ENCODE results near the gene MAGI2. TPM values are rescaled to one million over a fixed set of nuclear protein-coding genes. Genes with fewer than 3 reads are reported as not detected.
A peak's percentile ranks its signal among the peaks of the same experiment; 100 is the strongest.

Gene MAGI2
- total RNA-seq, 4 donors from 2014 or later, result 0.90 to 2.4 (median 0.99) TPM

GRCh38 chr7:78616539-78616938, 836.9 kb downstream of the MAGI2 start:
- Histone ChIP-seq H3K4me1 (no peaks in the 10 kb centered on the region), H3K27ac (no peak overlapping the region), H3K9me3 (no peaks in the 10 kb centered on the region), H3K4me3 (no peak overlapping the region), H3K27me3 (no peaks in the 10 kb centered on the region), H3K36me3 (no peaks in the 10 kb centered on the region)
- intact Hi-C loops (cut with DNase I; ENCODE audit: low total_unique reads), result no loop called here
- ATAC-seq (no peak), DNase-seq (no peak)
- in situ Hi-C loops (cut with MboI; ENCODE audit: low sequenced_read_pairs in 4 of 4), result no loop called here
- no peak for TF ChIP-seq POLR2A (IDR thresholded peaks at IDR 0.05)
- TF ChIP-seq, protein P1, sequence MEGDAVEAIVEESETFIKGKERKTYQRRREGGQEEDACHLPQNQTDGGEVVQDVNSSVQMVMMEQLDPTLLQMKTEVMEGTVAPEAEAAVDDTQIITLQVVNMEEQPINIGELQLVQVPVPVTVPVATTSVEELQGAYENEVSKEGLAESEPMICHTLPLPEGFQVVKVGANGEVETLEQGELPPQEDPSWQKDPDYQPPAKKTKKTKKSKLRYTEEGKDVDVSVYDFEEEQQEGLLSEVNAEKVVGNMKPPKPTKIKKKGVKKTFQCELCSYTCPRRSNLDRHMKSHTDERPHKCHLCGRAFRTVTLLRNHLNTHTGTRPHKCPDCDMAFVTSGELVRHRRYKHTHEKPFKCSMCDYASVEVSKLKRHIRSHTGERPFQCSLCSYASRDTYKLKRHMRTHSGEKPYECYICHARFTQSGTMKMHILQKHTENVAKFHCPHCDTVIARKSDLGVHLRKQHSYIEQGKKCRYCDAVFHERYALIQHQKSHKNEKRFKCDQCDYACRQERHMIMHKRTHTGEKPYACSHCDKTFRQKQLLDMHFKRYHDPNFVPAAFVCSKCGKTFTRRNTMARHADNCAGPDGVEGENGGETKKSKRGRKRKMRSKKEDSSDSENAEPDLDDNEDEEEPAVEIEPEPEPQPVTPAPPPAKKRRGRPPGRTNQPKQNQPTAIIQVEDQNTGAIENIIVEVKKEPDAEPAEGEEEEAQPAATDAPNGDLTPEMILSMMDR (IDR thresholded peaks at IDR 0.05 in 4 of 5, conservative IDR thresholded peaks at IDR 0.05 in 1 of 5), result no peak

DNA sequence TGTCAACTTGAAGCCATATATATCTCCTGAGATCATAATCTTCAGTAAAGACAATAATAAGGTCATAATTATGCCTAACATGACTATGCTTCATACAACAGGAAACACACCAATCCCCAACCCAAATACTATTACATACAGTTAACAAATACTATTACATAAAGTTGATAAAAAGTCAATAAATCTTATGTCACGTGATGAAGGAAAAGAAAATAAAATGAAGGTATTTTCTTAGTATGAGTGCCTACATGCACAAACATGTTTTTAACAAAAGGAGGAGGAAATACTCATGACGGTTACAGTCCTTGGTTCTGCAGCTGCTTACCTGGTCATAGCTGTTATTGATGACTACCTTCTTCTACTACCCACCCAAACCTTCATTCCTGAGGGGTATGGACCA, 844.2 kb downstream of the MAGI2 start:
- no peaks in the 10 kb centered on the region for H3K27me3 ChIP-seq
- no peak overlapping the region for H3K27ac ChIP-seq
- H3K9me3 ChIP-seq, result no peaks in the 10 kb centered on the region
- H3K4me3 ChIP-seq, result no peak overlapping the region
- DNase-seq, result no peak
- ATAC-seq, result no peak
- H3K4me1 ChIP-seq, result no peaks in the 10 kb centered on the region
- in situ Hi-C loops (cut with MboI; ENCODE audit: low sequenced_read_pairs in 4 of 4), result no loop called here
- intact Hi-C loops (cut with DNase I; ENCODE audit: low total_unique reads), result loop anchor here (5.0 kb wide), 1 partner anchor 168 kb away; no protein-coding TSS in a partner anchor
- no peaks in the 10 kb centered on the region for H3K36me3 ChIP-seq
- no peak for TF ChIP-seq POLR2A (IDR thresholded peaks at IDR 0.05)
- TF ChIP-seq, protein P1 (IDR thresholded peaks at IDR 0.05 in 4 of 5, conservative IDR thresholded peaks at IDR 0.05 in 1 of 5), result no peak

GRCh38 chr7:78607099-78607498, 846.4 kb downstream of the MAGI2 start:
- H3K36me3 ChIP-seq, result no peaks in the 10 kb centered on the region
- H3K4me1 ChIP-seq, result no peaks in the 10 kb centered on the region
- H3K27ac ChIP-seq, result no peak overlapping the region
- in situ Hi-C loops (cut with MboI; ENCODE audit: low sequenced_read_pairs in 4 of 4), result no loop called here
- H3K9me3 ChIP-seq, result no peaks in the 10 kb centered on the region
- H3K4me3 ChIP-seq, result no peak overlapping the region
- intact Hi-C loops (cut with DNase I; ENCODE audit: low total_unique reads), result loop anchor here (5.0 kb wide), 1 partner anchor 170 kb away; no protein-coding TSS in a partner anchor
- TF ChIP-seq POLR2A (IDR thresholded peaks at IDR 0.05), result no peak
- TF ChIP-seq, protein P1 (IDR thresholded peaks at IDR 0.05 in 4 of 5, conservative IDR thresholded peaks at IDR 0.05 in 1 of 5), result peak in 1 of 5 experiments; percentile 18
- DNase-seq (no peak), ATAC-seq (no peak)
- H3K27me3 ChIP-seq, result no peaks in the 10 kb centered on the region

DNA sequence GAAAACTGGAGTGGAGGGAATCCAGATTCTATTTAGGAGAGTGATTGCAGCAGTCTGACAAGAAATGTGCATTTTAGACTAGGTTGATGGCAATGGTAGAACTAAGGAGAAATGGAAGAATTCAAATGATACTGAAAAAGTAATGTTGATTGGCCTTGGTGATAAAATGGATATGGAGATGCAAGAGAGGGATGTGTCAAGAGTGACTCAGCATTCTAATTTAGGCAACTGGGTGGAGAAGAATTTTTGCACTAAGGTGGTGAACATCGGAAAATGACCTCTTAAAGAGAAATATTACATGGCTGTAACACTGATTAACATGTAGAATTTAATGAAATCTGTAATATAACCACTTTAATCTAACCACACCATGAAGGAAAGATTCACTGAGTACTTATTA, 848.3 kb downstream of the MAGI2 start:
- H3K4me3 ChIP-seq, result no peak overlapping the region
- ATAC-seq (no peak), DNase-seq (no peak)
- no peak for TF ChIP-seq POLR2A (IDR thresholded peaks at IDR 0.05)
- TF ChIP-seq, protein P1 (IDR thresholded peaks at IDR 0.05 in 4 of 5, conservative IDR thresholded peaks at IDR 0.05 in 1 of 5), result no peak
- no peaks in the 10 kb centered on the region for H3K4me1 ChIP-seq
- no peak overlapping the region for H3K27ac ChIP-seq
- in situ Hi-C loops (cut with MboI; ENCODE audit: low sequenced_read_pairs in 4 of 4) (no loop called here), intact Hi-C loops (cut with DNase I; ENCODE audit: low total_unique reads) (loop anchor here (5.0 kb wide), 1 partner anchor 172 kb away; no protein-coding TSS in a partner anchor)
- no peaks in the 10 kb centered on the region for H3K27me3 ChIP-seq
- H3K9me3 ChIP-seq, result no peaks in the 10 kb centered on the region
- no peaks in the 10 kb centered on the region for H3K36me3 ChIP-seq

DNA sequence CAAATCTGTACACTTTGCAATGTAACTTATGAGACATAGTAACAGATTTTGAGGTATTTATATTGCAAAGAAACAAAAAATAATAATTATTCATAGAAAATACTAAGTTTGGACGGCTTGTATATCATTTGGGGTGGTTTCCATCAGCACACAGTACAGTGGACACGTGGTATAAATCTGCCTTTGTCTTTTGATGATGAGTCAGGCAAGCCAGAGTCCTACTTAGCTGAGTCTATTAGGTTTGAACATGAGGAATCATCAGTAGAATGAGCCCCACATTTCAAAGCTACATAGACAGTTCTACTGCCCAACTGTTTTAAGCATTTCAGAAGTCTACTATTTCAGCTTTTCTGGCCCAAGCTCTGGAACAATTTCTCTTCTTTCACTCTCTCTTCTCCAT, 851.7 kb downstream of the MAGI2 start:
- TF ChIP-seq, protein P1 (IDR thresholded peaks at IDR 0.05 in 4 of 5, conservative IDR thresholded peaks at IDR 0.05 in 1 of 5), result no peak
- no peak for TF ChIP-seq POLR2A (IDR thresholded peaks at IDR 0.05)
- no peaks in the 10 kb centered on the region for H3K4me1 ChIP-seq
- ATAC-seq (no peak), DNase-seq (no peak)
- in situ Hi-C loops (cut with MboI; ENCODE audit: low sequenced_read_pairs in 4 of 4), result no loop called here
- no peak overlapping the region for H3K4me3 ChIP-seq
- H3K27me3 ChIP-seq, result no peaks in the 10 kb centered on the region
- intact Hi-C loops (cut with DNase I; ENCODE audit: low total_unique reads), result no loop called here
- H3K9me3 ChIP-seq, result no peaks in the 10 kb centered on the region
- H3K36me3 ChIP-seq, result no peaks in the 10 kb centered on the region
- H3K27ac ChIP-seq, result no peak overlapping the region
